SK-N-SH (cell line): ENCODE measurements around the gene WNT1. TPM values are rescaled to one million over a fixed set of nuclear protein-coding genes. Genes with fewer than 3 reads are reported as not detected.
A peak's percentile ranks its signal among the peaks of the same experiment; 100 is the strongest.

Experiments
- CTCF ChIA-PET: fragments of 300-600, 350-600 bp; formaldehyde crosslinking; extraction: SDS; loops from one replicate; lab custom pipeline; 2021; lab: Yijun Ruan, JAX
- POLR2A ChIA-PET: fragments of 350-600 bp; sonication (Branson Sonifier 250); formaldehyde crosslinking; extraction: SDS; loops from one replicate; lab custom pipeline; 2020; ENCODE audit warnings: antibody characterized with exemption, inconsistent platforms; lab: Yijun Ruan, JAX
- DNase-seq: peaks from one replicate; pipeline ENCODE4 v3.0.0; 2012
- H2AFZ ChIP-seq: fragments of 200-600 bp; sonication (generic); 2 replicates; pipeline ENCODE4 v1.8.1; 2016; ENCODE audit warnings: antibody characterized with exemption, mild to moderate bottlenecking, low read depth
- H3F3A ChIP-seq: fragments of 200-600 bp; sonication (generic); replicated peaks from 2 replicates; pipeline ENCODE3; 2016; ENCODE audit warnings: antibody characterized with exemption, mild to moderate bottlenecking; ENCODE audit not compliant: insufficient read depth
- H3K27ac ChIP-seq, 2 experiments: fragments of 200-500 bp in 1 of 2; fragments of 200-600 bp in 1 of 2; sonication (Bioruptor generic) in 1 of 2; sonication (generic), shearing (Covaris generic) in 1 of 2; 2 replicates each; pipeline versions ENCODE4 v1.5.1 to v1.6.1; 2014 to 2016; ENCODE audit warnings: low read depth in 2 of 2, inconsistent platforms in 1 of 2, low read length in 1 of 2, mild to moderate bottlenecking in 1 of 2, mixed read lengths in 1 of 2
- H3K27me3 ChIP-seq: fragments of 200-600 bp; sonication (generic), shearing (Covaris generic); 2 replicates; pipeline ENCODE4 v1.6.1; 2016; ENCODE audit warnings: mixed run types; ENCODE audit not compliant: insufficient read depth
- H3K36me3 ChIP-seq, 2 experiments: fragments of 200-500 bp in 1 of 2; fragments of 200-600 bp in 1 of 2; sonication (Bioruptor generic) in 1 of 2; sonication (generic) in 1 of 2; replicated peaks in 1 of 2; 2 replicates each; pipeline versions ENCODE3 to v1.5.1; 2014 to 2016; ENCODE audit warnings: low read length in 1 of 2, mild to moderate bottlenecking in 1 of 2; ENCODE audit not compliant: insufficient read depth in 2 of 2, control insufficient read depth in 1 of 2
- H3K4me1 ChIP-seq, 2 experiments: fragments of 200-500 bp in 1 of 2; fragments of 200-600 bp in 1 of 2; sonication (Bioruptor generic) in 1 of 2; sonication (generic), shearing (Covaris generic) in 1 of 2; 2 replicates each; pipeline versions ENCODE4 v1.5.1 to v1.6.1; 2014 to 2016; ENCODE audit warnings: low read depth in 1 of 2, low read length in 1 of 2, mixed run types in 1 of 2; ENCODE audit not compliant: insufficient read depth in 2 of 2, control insufficient read depth in 1 of 2
- H3K4me2 ChIP-seq: fragments of 200-600 bp; sonication (generic), shearing (Covaris generic); 2 replicates; pipeline ENCODE4 v1.6.1; 2017; ENCODE audit warnings: mixed run types
- H3K4me3 ChIP-seq, 2 experiments: fragments of 200-500 bp in 1 of 2; fragments of 200-600 bp in 1 of 2; sonication (Bioruptor generic) in 1 of 2; sonication (generic), shearing (Covaris generic) in 1 of 2; 2 replicates each; pipeline versions ENCODE4 v1.5.1 to v1.8.1; 2014 to 2016; ENCODE audit warnings: low read depth in 2 of 2, inconsistent platforms in 1 of 2, low read length in 1 of 2, mild to moderate bottlenecking in 1 of 2, mixed read lengths in 1 of 2, moderate library complexity in 1 of 2
- H3K79me2 ChIP-seq: fragments of 200-600 bp; sonication (generic); 2 replicates; pipeline ENCODE4 v1.8.1; 2017; ENCODE audit warnings: mild to moderate bottlenecking; ENCODE audit not compliant: insufficient read depth
- H3K9ac ChIP-seq: fragments of 200-600 bp; sonication (generic); 2 replicates; pipeline ENCODE4 v1.6.1; 2017; ENCODE audit warnings: mixed run types
- H3K9me2 ChIP-seq: fragments of 200-600 bp; sonication (generic); 2 replicates; pipeline ENCODE4 v1.6.1; 2017; ENCODE audit warnings: mixed run types
- H3K9me3 ChIP-seq: fragments of 200-600 bp; sonication (generic); 2 replicates; pipeline ENCODE4 v1.6.1; 2017; ENCODE audit warnings: mixed run types, mild to moderate bottlenecking, moderate library complexity
- H4K20me1 ChIP-seq: fragments of 200-600 bp; sonication (generic); 2 replicates; pipeline ENCODE4 v1.6.1; 2017; ENCODE audit warnings: mild to moderate bottlenecking, mixed run types; ENCODE audit not compliant: insufficient read depth
- CHD2 ChIP-seq: fragments of 150-350 bp; IDR thresholded peaks from 2 replicates; pipeline ENCODE4 v1.6.1; 2018; ENCODE audit warnings: low read length; ENCODE audit not compliant: partially characterized antibody
- CTCF ChIP-seq: fragments of 200-600 bp; sonication (generic); IDR thresholded peaks from 2 replicates; pipeline ENCODE4 v1.6.1; 2017; ENCODE audit warnings: antibody characterized with exemption, mild to moderate bottlenecking, moderate library complexity
- EP300 ChIP-seq, 2 experiments: IDR thresholded peaks; 2 replicates each; pipeline versions ENCODE4 v1.4.0 to v1.6.1; 2012; ENCODE audit warnings: borderline replicate concordance in 1 of 2, low read depth in 1 of 2, low read length in 1 of 2
- EZH2phosphoT487 ChIP-seq: fragments of 200-600 bp; sonication (generic); IDR thresholded peaks from 2 replicates; pipeline ENCODE4 v1.6.1; 2017; ENCODE audit warnings: low read depth, mixed run types, mild to moderate bottlenecking, antibody characterized with exemption, moderate library complexity, borderline replicate concordance
- FOXM1 ChIP-seq: IDR thresholded peaks from 2 replicates; pipeline ENCODE4 v1.4.0; 2012; ENCODE audit warnings: low read depth, mild to moderate bottlenecking
- GATA2 ChIP-seq: sonication (generic); formaldehyde crosslinking; IDR thresholded peaks from 2 replicates; pipeline ENCODE4 v1.5.0; 2020; ENCODE audit warnings: mild to moderate bottlenecking, missing genetic modification reagents
- IRF3 ChIP-seq: fragments of 150-350 bp; IDR thresholded peaks from 2 replicates; pipeline ENCODE4 v1.6.1; 2016; ENCODE audit warnings: mild to moderate bottlenecking, low read depth, low read length
- JUND ChIP-seq: IDR thresholded peaks from 2 replicates; pipeline ENCODE4 v1.4.0; 2012
- POLR2AphosphoS5 ChIP-seq: IDR thresholded peaks from 2 replicates; pipeline ENCODE4 v1.6.1; 2012; ENCODE audit warnings: low read depth, low read length
- RAD21 ChIP-seq: IDR thresholded peaks from 2 replicates; pipeline ENCODE4 v1.6.1; 2012; ENCODE audit warnings: mild to moderate bottlenecking, low read length
- RFX5 ChIP-seq: IDR thresholded peaks from 2 replicates; pipeline ENCODE4 v1.6.1; 2012; ENCODE audit warnings: mild to moderate bottlenecking, improper control_type of control experiment, low read length
- RXRA ChIP-seq: IDR thresholded peaks from 2 replicates; pipeline ENCODE4 v1.4.0; 2012; ENCODE audit warnings: low read depth, mild to moderate bottlenecking, borderline replicate concordance
- SMC3 ChIP-seq: IDR thresholded peaks from 2 replicates; pipeline ENCODE4 v1.6.1; 2012; ENCODE audit warnings: low read depth, low read length, improper control_type of control experiment
- TAF1 ChIP-seq: IDR thresholded peaks from 2 replicates; pipeline ENCODE4 v1.6.1; 2012; ENCODE audit warnings: low read depth, mild to moderate bottlenecking, low read length, moderate library complexity, borderline replicate concordance
- TCF12 ChIP-seq: IDR thresholded peaks from 2 replicates; pipeline ENCODE4 v1.4.0; 2012
- TEAD4 ChIP-seq: IDR thresholded peaks from 2 replicates; pipeline ENCODE4 v1.4.0; 2012; ENCODE audit warnings: mild to moderate bottlenecking, borderline replicate concordance; ENCODE audit not compliant: insufficient read depth
- USF1 ChIP-seq: IDR thresholded peaks from 2 replicates; pipeline ENCODE4 v1.4.0; 2012; ENCODE audit warnings: low read depth, borderline replicate concordance
- USF2 ChIP-seq: fragments of 150-350 bp; IDR thresholded peaks from 2 replicates; pipeline ENCODE4 v1.6.1; 2017; ENCODE audit warnings: antibody characterized with exemption, low read length, low read depth, borderline replicate concordance
- WGBS: methylation state at CpG from one replicate; pipeline ENCODE4 v1.1.6; 2017; ENCODE audit warnings: low lambda C conversion rate; 5-methylcytosine and 5-hydroxymethylcytosine counted together
- polyA plus RNA-seq, 3 experiments: library from polyadenylated mRNA; depleted of rRNA; stranded (reverse); fragments of >200 nt; gene quantifications; 2 replicates each; pipeline ENCODE4 v1.2.3, GENCODE V29; 2012

The WNT1 gene
- polyA plus RNA-seq, 1 of the 3 experiments (the other 2 are of a cell fraction), result not detected

GRCh38 chr12:48972213-48972951, 5.7 kb upstream of the WNT1 start:
- peaks cover 44% of the 10 kb centered on the region; the same call in 1 of the 2 replicates for H3K27me3 ChIP-seq
- H3K9me2 ChIP-seq, result no peaks in the 10 kb centered on the region
- ChIA-PET POLR2A (no interaction called here), CTCF (interaction anchor here (1.0 to 32.2 kb wide), 5 partner anchors 14 to 81 kb away, joined by 3 to 935 read pairs (median 9); partner anchors contain the start of genes ARF3, DDN and WNT1)
- peaks cover 10% of the 10 kb centered on the region for H3F3A ChIP-seq
- 20% methylated on average over 11 of the region's 23 CpGs for WGBS
- H3K27ac ChIP-seq, result no peak overlapping the region
- H3K4me3 ChIP-seq, result no peak overlapping the region; a peak in 1 of 4 replicates
- no peak for TF ChIP-seq POLR2AphosphoS5
- no peak for TF ChIP-seq USF2
- TF ChIP-seq RXRA, result no peak
- no peak for TF ChIP-seq SMC3
- TF ChIP-seq CHD2, result no peak
- peak; percentile 30 for TF ChIP-seq CTCF
- H2AFZ ChIP-seq, result no peak overlapping the region
- DNase-seq, result peak; percentile 38
- H3K9ac ChIP-seq, result no peak overlapping the region
- H3K4me2 ChIP-seq, result peak overlapping the region; percentile 78
- H4K20me1 ChIP-seq, result no peaks in the 10 kb centered on the region
- no peaks in the 10 kb centered on the region for H3K36me3 ChIP-seq
- no peaks in the 10 kb centered on the region for H3K79me2 ChIP-seq
- no peaks in the 10 kb centered on the region for H3K9me3 ChIP-seq
- H3K4me1 ChIP-seq, result peaks cover 0 to 13% of the 10 kb centered on the region in 2 experiments; a peak in 1 of 4 replicates

- DNase-seq, result no peak
- Histone ChIP-seq H3K27me3 (peaks cover 49% of the 10 kb centered on the region), H3K9me3 (no peaks in the 10 kb centered on the region), H3K36me3 (no peaks in the 10 kb centered on the region), H3K9ac (no peak overlapping the region), H3K9me2 (no peaks in the 10 kb centered on the region), H3K4me1 (peaks cover 0 to 13% of the 10 kb centered on the region in 2 experiments; a peak in 1 of 4 replicates), H4K20me1 (no peaks in the 10 kb centered on the region), H3K4me3 (no peak overlapping the region), H3F3A (peaks cover 10% of the 10 kb centered on the region), H3K79me2 (no peaks in the 10 kb centered on the region), H2AFZ (no peak overlapping the region), H3K4me2 (peak overlapping the region; percentile 78; the same call in 1 of the 2 replicates), H3K27ac (no peak overlapping the region)
- ChIA-PET CTCF (interaction anchor here (0.9 to 32.2 kb wide), 6 partner anchors 15 to 82 kb away, joined by 3 to 935 read pairs (median 6); partner anchors contain the start of genes ARF3, DDN and WNT1), POLR2A (interaction anchor here (0.6 kb wide), 1 partner anchor 69 kb away, joined by 3 read pairs; a partner anchor contains a TSS)
- WGBS, result 15% methylated on average over 3 of the region's 3 CpGs
- TF ChIP-seq TAF1 (no peak), TEAD4 (no peak), USF1 (no peak), RAD21 (no peak), RFX5 (no peak), FOXM1 (no peak), IRF3 (no peak), GATA2 (no peak), EZH2phosphoT487 (no peak), TCF12 (no peak), JUND (no peak), EP300 (IDR thresholded peaks at IDR 0.05; ENCODE audit: borderline replicate concordance in 1 of 2, low read depth in 1 of 2, low read length in 1 of 2) (no peak)
Measured at GRCh38 chr12:48972952-48973483, 5.1 kb upstream of the WNT1 start.
